GM12801 (cell line): ENCODE measurements around the gene DICER1.

ENCODE experiments used
- TF ChIP-seq, protein P1 (sequence below): IDR thresholded peaks from one replicate; pipeline ENCODE4 v1.5.1; 2011; ENCODE audit warnings: control low read depth; ENCODE audit not compliant: insufficient read length; ENCODE audit errors: extremely low read depth

DICER1 gene

DNA sequence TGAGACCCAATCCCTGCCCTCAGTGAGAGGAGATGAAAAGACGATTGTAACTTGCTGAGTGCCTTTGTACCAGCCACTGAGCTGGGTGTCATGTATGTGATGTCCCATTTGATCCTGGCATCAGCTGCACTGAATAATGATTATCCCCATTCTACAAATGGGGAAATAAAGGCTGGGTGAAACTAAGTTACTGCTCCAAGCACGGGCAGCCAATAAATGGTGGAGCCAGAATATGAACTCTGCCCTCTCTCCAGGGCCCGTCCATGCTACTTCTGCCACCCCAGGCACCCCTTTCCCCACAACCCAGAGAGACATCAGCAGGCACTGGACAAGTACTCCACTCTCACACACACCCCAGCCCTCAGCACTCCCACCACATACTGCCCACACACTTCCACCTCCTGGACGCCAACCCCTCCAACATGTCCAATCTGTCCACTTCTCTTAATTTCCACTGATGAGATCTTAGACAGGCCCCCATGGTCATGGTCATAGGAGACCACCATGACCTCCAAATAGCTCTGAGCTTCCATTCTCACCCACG is 115.8 kb downstream of the DICER1 start:
- TF ChIP-seq, protein P1, sequence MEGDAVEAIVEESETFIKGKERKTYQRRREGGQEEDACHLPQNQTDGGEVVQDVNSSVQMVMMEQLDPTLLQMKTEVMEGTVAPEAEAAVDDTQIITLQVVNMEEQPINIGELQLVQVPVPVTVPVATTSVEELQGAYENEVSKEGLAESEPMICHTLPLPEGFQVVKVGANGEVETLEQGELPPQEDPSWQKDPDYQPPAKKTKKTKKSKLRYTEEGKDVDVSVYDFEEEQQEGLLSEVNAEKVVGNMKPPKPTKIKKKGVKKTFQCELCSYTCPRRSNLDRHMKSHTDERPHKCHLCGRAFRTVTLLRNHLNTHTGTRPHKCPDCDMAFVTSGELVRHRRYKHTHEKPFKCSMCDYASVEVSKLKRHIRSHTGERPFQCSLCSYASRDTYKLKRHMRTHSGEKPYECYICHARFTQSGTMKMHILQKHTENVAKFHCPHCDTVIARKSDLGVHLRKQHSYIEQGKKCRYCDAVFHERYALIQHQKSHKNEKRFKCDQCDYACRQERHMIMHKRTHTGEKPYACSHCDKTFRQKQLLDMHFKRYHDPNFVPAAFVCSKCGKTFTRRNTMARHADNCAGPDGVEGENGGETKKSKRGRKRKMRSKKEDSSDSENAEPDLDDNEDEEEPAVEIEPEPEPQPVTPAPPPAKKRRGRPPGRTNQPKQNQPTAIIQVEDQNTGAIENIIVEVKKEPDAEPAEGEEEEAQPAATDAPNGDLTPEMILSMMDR = no peak

GRCh38 chr14:95040708-95041476 is 116.4 kb downstream of the DICER1 start:
- TF ChIP-seq, protein P1 = no peak

GRCh38 chr14:95039993-95040348 is 117.4 kb downstream of the DICER1 start:
- TF ChIP-seq, protein P1 = no peak

DNA sequence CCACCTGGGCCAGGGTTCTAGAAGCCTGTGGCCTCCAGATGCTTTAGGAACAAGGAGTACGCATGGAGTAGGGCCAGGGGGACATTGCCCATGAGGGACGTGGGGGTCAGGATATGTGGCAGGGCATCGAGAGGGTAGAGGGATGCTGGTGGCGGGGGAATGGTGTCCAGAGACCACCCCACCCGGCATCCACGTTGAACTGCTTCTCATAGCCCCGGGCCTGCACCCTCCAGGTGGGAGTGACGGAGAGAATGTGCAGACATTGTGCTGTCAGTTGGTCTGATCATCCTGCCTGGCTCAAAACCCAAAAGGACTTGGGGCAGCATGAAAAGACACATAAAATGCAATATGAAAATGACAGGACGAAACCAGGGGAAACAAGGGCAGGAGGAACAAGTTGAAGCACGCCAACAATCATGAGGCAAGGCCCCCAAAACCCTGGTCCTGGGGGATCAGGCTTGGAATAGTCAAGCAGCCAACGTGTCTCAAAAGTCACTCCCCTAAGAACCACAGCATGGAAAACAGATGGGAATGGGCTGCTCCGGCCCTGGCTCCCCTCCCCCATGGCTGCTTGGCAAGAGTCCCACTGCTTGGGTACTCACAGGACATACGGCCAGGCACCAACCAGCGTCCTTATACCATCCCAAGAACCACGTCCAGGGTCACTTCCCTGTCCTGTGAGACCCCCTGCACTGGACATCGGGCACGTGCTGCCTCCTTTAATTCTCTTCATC is 117.9 kb downstream of the DICER1 start:
- TF ChIP-seq, protein P1 = no peak

- TF ChIP-seq, protein P1 = no peak
Observed at GRCh38 chr14:95038521-95039250, 118.6 kb downstream of the DICER1 start.

- TF ChIP-seq, protein P1 = no peak
Observed at GRCh38 chr14:95037273-95037672, 120.1 kb downstream of the DICER1 start.
